Esophagus muscularis mucosa (tissue), 4 donors: ENCODE data around the gene COL16A1. TPM values are rescaled to one million over a fixed set of nuclear protein-coding genes. Genes with fewer than 3 reads are reported as not detected.

Experiments
- DNase-seq: peaks from one replicate; pipeline ENCODE4 v3.0.0-alpha.2; 2017; ENCODE audit errors: extremely low spot score
- H3K27ac ChIP-seq, 4 donors: fragments of 200-600 bp; sonication (generic); replicated peaks in 1 of 4; 1 replicate in 3 of 4; 2 replicates in 1 of 4; pipeline ENCODE4 v1.5.1; 2016 to 2019; ENCODE audit warnings: mild to moderate bottlenecking in 1 of 4
- H3K27me3 ChIP-seq, 4 donors: fragments of 200-600 bp; sonication (generic); one replicate each; pipeline versions ENCODE4 v1.5.1 to v1.6.0; 2016 to 2019
- H3K36me3 ChIP-seq, 4 donors: fragments of 200-600 bp; sonication (generic); one replicate each; pipeline ENCODE4 v1.5.1; 2016 to 2019
- H3K4me1 ChIP-seq, 4 donors: fragments of 200-600 bp; sonication (generic); one replicate each; pipeline ENCODE4 v1.5.1; 2016 to 2019
- H3K4me3 ChIP-seq, 4 donors: fragments of 200-600 bp; sonication (generic); 1 replicate in 2 of 4; 2 replicates in 2 of 4; pipeline ENCODE4 v1.5.1; 2016 to 2019; ENCODE audit warnings: mild to moderate bottlenecking in 4 of 4, moderate library complexity in 1 of 4
- H3K9me3 ChIP-seq, 4 donors: fragments of 200-600 bp; sonication (generic); 1 replicate in 3 of 4; 2 replicates in 1 of 4; pipeline ENCODE4 v1.5.1; 2016 to 2019
- CTCF ChIP-seq, 3 experiments: fragments of 200-600 bp in 2 of 3; fragments of 450-650 bp in 1 of 3; sonication (generic) in 2 of 3; IDR thresholded peaks; one replicate each; pipeline ENCODE4 v1.5.1; 2017 to 2019; ENCODE audit warnings: antibody characterized with exemption in 3 of 3, mild to moderate bottlenecking in 2 of 3, moderate library complexity in 1 of 3
- EP300 ChIP-seq: sonication (generic); formaldehyde crosslinking; IDR thresholded peaks from one replicate; pipeline ENCODE4 v1.6.1; 2017; ENCODE audit warnings: antibody characterized with exemption
- POLR2A ChIP-seq: fragments of 450-650 bp; IDR thresholded peaks from one replicate; pipeline ENCODE4 v1.6.1; 2017; ENCODE audit warnings: antibody characterized with exemption, moderate library complexity, mild to moderate bottlenecking, low read depth
- POLR2AphosphoS5 ChIP-seq, 2 donors: sonication (generic); formaldehyde crosslinking; IDR thresholded peaks; one replicate each; pipeline ENCODE4 v1.6.1; 2017; ENCODE audit warnings: antibody characterized with exemption in 2 of 2
- WGBS: methylation state at CpG from one replicate; pipeline ENCODE4 v1.1.5; 2018; 5-methylcytosine and 5-hydroxymethylcytosine counted together
- intact Hi-C: fragments of 100-400 bp; cut with DNase I; formaldehyde crosslinking; loops from one replicate; pipeline ENCODE4 v1.15.1; 2023
- total RNA-seq, 4 donors: library from RNA; depleted of rRNA; stranded (reverse); fragments of >200 nt; gene quantifications; one replicate each; pipeline versions ENCODE4 v1.1.0 to v1.2.1, GENCODE V29; 2016

The COL16A1 gene
- total RNA-seq, 4 donors from 2014 or later: 35.1 to 62.7 (median 47.6) TPM

GRCh38 chr1:31693231-31693630, 10.6 kb downstream of the COL16A1 start:
- H3K27me3 ChIP-seq: no peaks in the 10 kb centered on the region
- H3K9me3 ChIP-seq: no peaks in the 10 kb centered on the region
- intact Hi-C loops: no loop called here
- H3K4me3 ChIP-seq: no peak overlapping the region
- peaks cover 0 to 33% (median 26%) of the 10 kb centered on the region in 4 donors for H3K4me1 ChIP-seq
- H3K27ac ChIP-seq: no peak overlapping the region
- H3K36me3 ChIP-seq: peaks cover 0 to 67% (median 20%) of the 10 kb centered on the region in 4 donors
- TF ChIP-seq CTCF (IDR thresholded peaks at IDR 0.05): no peak
- no peak for TF ChIP-seq POLR2AphosphoS5 (IDR thresholded peaks at IDR 0.05)
- no peak for TF ChIP-seq POLR2A
- no peak for TF ChIP-seq EP300
- 86% methylated on average over 8 of the region's 10 CpGs for WGBS
- DNase-seq: no peak

- H3K36me3 ChIP-seq: peaks cover 0 to 55% (median 14%) of the 10 kb centered on the region in 4 donors
- no peak overlapping the region for H3K27ac ChIP-seq
- 84% methylated on average over 8 of the region's 11 CpGs for WGBS
- no peaks in the 10 kb centered on the region for H3K27me3 ChIP-seq
- H3K4me3 ChIP-seq: no peak overlapping the region
- peaks cover 0 to 37% (median 34%) of the 10 kb centered on the region in 4 donors for H3K4me1 ChIP-seq
- TF ChIP-seq CTCF (IDR thresholded peaks at IDR 0.05) (no peak), EP300 (no peak), POLR2AphosphoS5 (IDR thresholded peaks at IDR 0.05) (no peak), POLR2A (no peak)
- no peak for DNase-seq
- intact Hi-C loops: no loop called here
- no peaks in the 10 kb centered on the region for H3K9me3 ChIP-seq
These were observed 11.9 kb downstream of the COL16A1 start for GRCh38 chr1:31691951-31692350.

GRCh38 chr1:31691446-31691845, 12.4 kb downstream of the COL16A1 start:
- intact Hi-C loops: no loop called here
- Histone ChIP-seq H3K27ac (no peak overlapping the region), H3K9me3 (no peaks in the 10 kb centered on the region), H3K4me3 (no peak overlapping the region), H3K4me1 (peaks cover 0 to 36% (median 29%) of the 10 kb centered on the region in 4 donors), H3K36me3 (peaks cover 0 to 50% (median 14%) of the 10 kb centered on the region in 4 donors), H3K27me3 (no peaks in the 10 kb centered on the region)
- no peak for DNase-seq
- WGBS: 77% methylated on average over 1 of the region's 4 CpGs
- no peak for TF ChIP-seq CTCF (IDR thresholded peaks at IDR 0.05)
- no peak for TF ChIP-seq POLR2AphosphoS5 (IDR thresholded peaks at IDR 0.05)
- no peak for TF ChIP-seq EP300
- TF ChIP-seq POLR2A: no peak

- peaks cover 0 to 50% (median 14%) of the 10 kb centered on the region in 4 donors for H3K36me3 ChIP-seq
- WGBS: 76% methylated on average over 3 of the region's 10 CpGs
These were observed 12.9 kb downstream of the COL16A1 start for GRCh38 chr1:31690921-31691320.

More at GRCh38 chr1:31690921-31691320, 12.9 kb downstream of the COL16A1 start:
- intact Hi-C loops: no loop called here
- Histone ChIP-seq H3K4me3 (no peak overlapping the region), H3K4me1 (peaks cover 0 to 36% (median 24%) of the 10 kb centered on the region in 4 donors), H3K27me3 (no peaks in the 10 kb centered on the region), H3K9me3 (no peaks in the 10 kb centered on the region), H3K27ac (no peak overlapping the region)
- TF ChIP-seq POLR2A (no peak), POLR2AphosphoS5 (IDR thresholded peaks at IDR 0.05) (no peak), EP300 (no peak), CTCF (IDR thresholded peaks at IDR 0.05) (no peak)
- no peak for DNase-seq
